Activated CD8-positive, alpha-beta memory T cell treated with anti-CD3 and anti-CD28 coated beads, Interleukin-2, amount 50 U/mL, for 4 hours (primary cell): Measurements from ENCODE around the gene PPY.
"Not testable (repeated sequence)": the region's sequence is repeated elsewhere in the genome, so short reads cannot be mapped to it uniquely, and the experiment has no call there.

Source experiments
- DNase-seq: peaks from one replicate; pipeline ENCODE4 v3.0.0-alpha.2; 2020

The PPY gene

DNA sequence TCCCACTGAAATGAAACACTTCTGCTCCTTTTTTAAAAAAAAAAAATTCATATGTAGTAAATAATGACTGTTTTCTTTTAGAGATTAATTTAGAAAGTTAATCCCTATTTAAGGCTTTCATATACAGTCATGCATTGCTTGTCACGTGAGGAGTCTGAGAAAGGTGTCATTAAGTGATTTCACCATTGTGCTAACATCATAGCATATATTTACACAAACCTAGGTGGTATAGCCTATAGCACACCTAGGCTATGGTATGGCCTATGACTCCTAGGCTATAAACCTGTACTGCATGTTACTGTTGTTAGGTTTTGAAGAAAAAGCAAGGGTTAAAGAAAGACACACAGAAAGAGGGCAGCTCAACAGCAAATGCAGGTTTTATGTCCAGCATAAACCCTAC, 13.7 kb downstream of the PPY start:
- no peak for DNase-seq

- DNase-seq = not testable (repeated sequence)
These were observed 14.3 kb downstream of the PPY start for GRCh38 chr17:43927929-43928328.

- DNase-seq = no peak
These were observed 15.0 kb downstream of the PPY start for GRCh38 chr17:43927060-43927864.

DNA sequence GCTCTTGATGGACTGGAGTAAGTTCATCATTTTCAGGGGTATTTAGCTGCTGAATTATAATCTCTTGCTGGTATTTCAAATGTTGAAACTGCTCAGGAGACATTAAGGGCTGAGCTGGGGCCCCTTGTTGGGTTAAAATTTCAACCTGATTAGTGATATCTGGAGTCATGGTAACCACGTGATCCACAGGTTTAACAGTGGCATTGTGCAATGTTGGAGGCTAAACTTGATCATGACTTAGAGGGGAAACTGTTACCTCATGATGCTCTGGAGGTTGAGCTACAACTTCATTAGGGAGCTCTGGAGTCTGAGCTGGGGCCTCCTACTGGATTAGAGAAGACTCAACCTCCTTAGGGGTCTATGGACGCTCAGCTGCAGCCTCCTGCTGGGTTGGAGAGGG, 17.7 kb downstream of the PPY start:
- no peak for DNase-seq

- no peak for DNase-seq
These were observed 21.7 kb downstream of the PPY start for GRCh38 chr17:43920500-43921095.

GRCh38 chr17:43918026-43918389, 24.3 kb downstream of the PPY start:
- no peak for DNase-seq

DNA sequence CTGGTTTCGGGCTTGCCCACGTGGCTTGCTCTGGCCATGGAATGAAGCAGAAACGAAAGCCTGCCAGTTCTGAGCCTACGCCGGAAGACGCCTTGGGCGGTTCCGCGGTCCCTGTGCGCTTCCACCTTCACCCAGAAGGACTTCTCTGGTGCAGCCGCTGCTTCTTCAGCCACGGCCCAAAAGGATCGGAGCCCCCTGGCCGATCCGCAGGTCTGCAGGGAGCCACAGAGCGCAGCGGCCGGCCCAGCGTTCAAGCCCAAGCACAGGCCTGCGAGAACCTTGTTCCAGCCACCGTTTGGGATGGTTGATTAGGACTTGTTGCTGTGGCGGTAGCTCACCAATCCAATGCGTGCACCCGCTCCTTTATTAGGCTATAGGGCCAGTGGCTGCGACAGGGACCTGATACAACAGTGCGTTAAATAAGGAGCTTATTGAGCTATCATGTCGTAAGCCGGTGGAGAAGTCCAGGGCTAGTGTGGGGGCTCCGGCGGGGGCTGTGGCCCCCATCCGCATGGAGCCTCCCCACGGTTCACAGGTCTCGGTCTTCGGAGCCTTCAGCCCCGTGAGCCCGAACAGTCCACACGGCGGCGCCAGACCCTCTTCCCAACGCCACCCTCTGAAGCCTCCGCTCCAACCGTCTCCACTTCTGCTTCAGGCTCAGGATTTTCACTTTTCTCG, 24.8 kb downstream of the PPY start:
- peak; percentile 52 for DNase-seq

DNA sequence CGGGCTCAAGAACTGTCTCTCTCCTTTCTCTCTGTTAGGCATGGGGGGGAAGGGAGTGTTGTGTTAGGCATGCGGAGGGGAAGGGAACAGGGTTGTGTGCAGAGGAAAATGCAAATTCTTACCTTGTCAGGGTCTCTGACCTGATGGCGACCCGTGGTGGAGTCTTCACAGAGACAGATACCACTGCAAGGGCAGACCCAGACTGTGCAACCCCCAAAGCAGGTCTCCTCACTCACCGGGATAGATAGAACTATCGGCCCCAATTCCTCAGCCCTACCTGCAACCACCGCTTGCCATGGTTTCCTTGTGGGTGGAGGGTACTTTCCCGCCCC, 25.3 kb downstream of the PPY start:
- DNase-seq = no peak

- DNase-seq = no peak
These were observed 25.9 kb downstream of the PPY start for GRCh38 chr17:43916385-43916784.

GRCh38 chr17:43915559-43915958, 26.7 kb downstream of the PPY start:
- DNase-seq = no peak

DNA sequence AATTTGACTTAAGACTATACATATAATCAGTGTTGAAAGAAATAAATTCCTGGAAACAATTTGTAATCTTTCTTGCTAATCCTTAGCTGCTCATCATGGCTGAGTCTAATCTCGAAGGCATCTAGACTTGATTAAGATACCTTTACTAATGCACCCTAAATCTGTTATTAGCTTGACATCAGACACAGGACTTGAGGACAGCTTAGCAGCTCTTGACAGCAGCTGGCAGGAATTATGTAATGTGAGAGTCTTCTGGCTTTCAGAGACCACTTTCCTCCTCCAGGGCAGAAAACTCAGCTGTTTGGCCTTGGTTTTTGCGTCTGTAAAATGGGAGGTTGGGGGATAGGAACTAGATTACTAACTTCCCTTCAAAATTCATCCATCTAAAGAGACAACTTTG, 27.8 kb downstream of the PPY start:
- DNase-seq = no peak

- DNase-seq = no peak
These were observed 28.7 kb downstream of the PPY start for GRCh38 chr17:43913584-43913983.

GRCh38 chr17:43912635-43913304, 29.5 kb downstream of the PPY start:
- no peak for DNase-seq

DNA sequence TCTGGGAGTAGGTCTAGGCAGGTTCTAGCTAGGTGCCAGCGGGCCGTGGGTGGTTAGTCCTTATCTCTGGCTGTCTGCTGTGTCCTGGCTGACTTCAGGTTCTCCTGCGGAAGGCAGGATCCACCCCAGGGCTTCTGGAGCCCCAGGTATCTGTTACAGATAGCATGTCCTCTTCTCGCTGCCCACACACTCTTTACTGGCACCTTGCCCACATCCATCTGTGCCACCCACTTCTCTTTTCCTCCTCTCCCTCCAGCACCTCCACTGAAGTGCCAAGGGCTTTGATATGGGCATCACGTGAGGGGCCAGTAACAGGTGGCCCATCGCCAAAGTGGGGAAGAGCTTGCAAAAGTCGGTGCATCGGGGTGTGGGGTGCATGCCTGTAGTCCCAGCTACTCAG, 30.4 kb downstream of the PPY start:
- no peak for DNase-seq

GRCh38 chr17:43909537-43910231, 32.6 kb downstream of the PPY start:
- no peak for DNase-seq

GRCh38 chr17:43907998-43908721, 34.1 kb downstream of the PPY start:
- DNase-seq = peak; percentile 55

- peak; percentile 59 for DNase-seq
These were observed 34.8 kb downstream of the PPY start, which contains the start of gene MPP2 for GRCh38 chr17:43907425-43907981. TSS of gene MPP2 (minus strand) at chr17:43907536. CDS start at chr17:43904460, 3,076 bp downstream.

- no peak for DNase-seq
These were observed 35.3 kb downstream of the PPY start for GRCh38 chr17:43906951-43907424.

DNA sequence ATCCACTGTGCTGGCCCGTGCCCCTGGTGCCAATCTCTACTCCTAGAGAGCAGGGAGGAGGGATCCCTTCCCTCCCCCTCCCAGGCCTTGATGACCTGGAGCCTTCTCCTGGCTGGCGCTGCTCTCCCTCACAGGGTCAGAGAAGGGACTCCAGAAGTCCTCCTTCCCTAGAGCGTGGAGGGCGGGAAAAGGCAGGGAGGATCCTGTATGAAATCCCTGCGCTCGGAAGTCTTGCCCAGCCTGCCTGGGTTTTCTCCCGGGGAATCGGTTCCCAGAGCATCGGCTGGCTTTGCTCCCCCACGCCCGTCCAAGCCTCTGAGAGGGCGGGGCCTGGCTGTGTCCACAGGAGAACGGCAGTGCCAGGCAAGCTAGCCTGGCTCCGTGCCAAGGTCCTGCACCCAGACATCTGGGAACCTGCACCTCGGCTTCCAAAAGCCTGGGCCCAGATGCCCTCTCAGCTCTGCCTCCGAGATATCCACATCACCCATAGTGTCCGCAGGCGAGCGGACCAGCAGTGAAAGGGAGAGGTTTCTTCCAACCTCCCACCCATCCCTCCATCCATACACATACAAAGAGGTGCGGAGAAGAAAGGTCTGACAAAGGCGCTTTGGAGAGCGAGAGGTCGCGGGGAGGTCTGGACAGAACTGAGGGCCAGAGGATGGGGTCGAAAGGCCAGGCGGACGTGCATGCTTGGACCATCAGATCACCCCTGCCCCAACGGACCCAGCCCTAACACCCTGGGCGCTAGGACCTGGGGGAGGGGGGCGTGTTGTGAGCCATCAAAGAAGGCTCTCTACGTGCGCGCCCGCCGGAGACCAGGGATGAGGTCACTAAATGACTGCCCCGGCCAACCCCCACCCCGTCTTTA, 36.1 kb downstream of the PPY start:
- peak; percentile 50 for DNase-seq

- no peak for DNase-seq
These were observed 36.8 kb downstream of the PPY start for GRCh38 chr17:43905400-43905984.
